Esophagus (tissue), 2 donors: ENCODE measurements around the gene DNAI1. TPM values are rescaled to one million over a fixed set of nuclear protein-coding genes. Genes with fewer than 3 reads are reported as not detected.

ENCODE experiments used
- H3K27ac ChIP-seq, 2 donors: one replicate each; pipeline ENCODE4 v1.5.1; 2013; ENCODE audit warnings: low read depth in 2 of 2, mild to moderate bottlenecking in 2 of 2, inconsistent platforms in 1 of 2, low read length in 1 of 2, moderate library complexity in 1 of 2
- H3K27me3 ChIP-seq, 2 donors: one replicate each; pipeline ENCODE4 v1.6.1; 2013; ENCODE audit warnings: low read length in 2 of 2, control low read depth in 1 of 2, mild to moderate bottlenecking in 1 of 2; ENCODE audit not compliant: insufficient read depth in 2 of 2, control insufficient read depth in 1 of 2
- H3K36me3 ChIP-seq, 2 donors: one replicate each; pipeline ENCODE4 v1.6.1; 2013; ENCODE audit warnings: low read length in 1 of 2; ENCODE audit not compliant: control insufficient read depth in 2 of 2, insufficient read depth in 2 of 2
- H3K4me1 ChIP-seq, 2 donors: one replicate each; pipeline ENCODE4 v1.6.1; 2013; ENCODE audit warnings: low read length in 1 of 2; ENCODE audit not compliant: control insufficient read depth in 2 of 2, insufficient read depth in 2 of 2
- H3K4me3 ChIP-seq, 2 donors: one replicate each; pipeline ENCODE4 v1.5.1; 2013; ENCODE audit warnings: low read length in 2 of 2, mild to moderate bottlenecking in 2 of 2, low read depth in 1 of 2, moderate library complexity in 1 of 2
- H3K9me3 ChIP-seq, 2 donors: one replicate each; pipeline ENCODE4 v1.6.1; 2013; ENCODE audit warnings: mild to moderate bottlenecking in 2 of 2, low read depth in 1 of 2, low read length in 1 of 2, moderate library complexity in 1 of 2; ENCODE audit not compliant: control insufficient read depth in 2 of 2, insufficient read depth in 1 of 2
- WGBS, 2 donors: extraction: QIAGEN DNeasy Blood & Tissue Kit; methylation state at CpG; one replicate each; pipeline ENCODE4 v1.1.7; 2013; 5-methylcytosine and 5-hydroxymethylcytosine counted together
- polyA plus RNA-seq, 2 donors: library from polyadenylated mRNA; stranded (reverse); fragments of 200-250 nt; gene quantifications; one replicate each; pipeline ENCODE4 v1.2.3, GENCODE V29; 2013
- donor health status: healthy with polysubstance abuse.
- donor health status: Bipolar disorder and iron deficiency.

Gene DNAI1
- polyA plus RNA-seq, 2 donors = not detected

DNA sequence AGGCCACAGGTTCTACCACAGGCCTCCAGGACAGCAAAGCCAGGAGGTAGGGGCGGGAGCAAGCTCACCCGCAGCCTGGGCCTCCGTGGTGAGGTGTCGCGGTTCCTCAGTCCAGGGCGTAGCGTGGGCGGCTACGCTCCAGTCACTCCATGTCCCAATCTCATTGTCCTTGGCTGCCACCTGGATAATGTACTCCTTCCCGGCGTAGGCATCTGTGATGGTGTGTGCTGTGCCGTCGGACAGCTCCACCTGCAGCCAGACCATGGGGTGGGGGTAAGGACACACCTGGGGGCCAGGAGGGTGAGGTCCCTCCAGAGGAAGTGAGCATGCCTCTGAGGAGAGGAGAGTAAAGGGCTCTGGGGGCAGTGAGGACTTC lies 94.0 kb downstream of the DNAI1 start:
- H3K4me3 ChIP-seq = no peak overlapping the region
- 82 to 89% methylated on average over 13 of the region's 13 CpGs for WGBS, 2 donors
- H3K9me3 ChIP-seq = no peaks in the 10 kb centered on the region
- no peaks in the 10 kb centered on the region for H3K4me1 ChIP-seq
- no peaks in the 10 kb centered on the region for H3K27me3 ChIP-seq
- H3K36me3 ChIP-seq = no peaks in the 10 kb centered on the region
- no peak overlapping the region for H3K27ac ChIP-seq

DNA sequence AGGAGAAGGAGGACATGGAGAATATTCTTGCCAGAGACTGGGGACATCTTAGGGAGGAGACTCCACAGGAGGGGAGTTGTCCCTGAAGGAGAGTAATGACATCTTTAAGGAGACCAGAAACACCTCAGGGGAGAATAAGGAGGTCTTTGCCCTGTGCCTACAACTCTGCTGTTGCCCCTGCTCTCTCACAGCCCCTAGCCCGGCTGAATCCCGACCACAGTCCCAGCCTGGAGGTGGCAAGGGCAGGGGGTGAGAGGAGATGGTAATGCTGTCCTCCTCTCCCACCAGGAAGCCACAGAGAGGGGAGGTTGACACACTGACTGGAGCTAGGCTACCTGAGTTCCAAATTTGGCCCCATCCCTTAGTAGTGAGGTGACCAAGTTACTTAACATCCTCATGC lies 94.4 kb downstream of the DNAI1 start:
- H3K27ac ChIP-seq = no peak overlapping the region
- 93 to 97% methylated on average over 2 of the region's 2 CpGs for WGBS, 2 donors
- no peak overlapping the region for H3K4me3 ChIP-seq

DNA sequence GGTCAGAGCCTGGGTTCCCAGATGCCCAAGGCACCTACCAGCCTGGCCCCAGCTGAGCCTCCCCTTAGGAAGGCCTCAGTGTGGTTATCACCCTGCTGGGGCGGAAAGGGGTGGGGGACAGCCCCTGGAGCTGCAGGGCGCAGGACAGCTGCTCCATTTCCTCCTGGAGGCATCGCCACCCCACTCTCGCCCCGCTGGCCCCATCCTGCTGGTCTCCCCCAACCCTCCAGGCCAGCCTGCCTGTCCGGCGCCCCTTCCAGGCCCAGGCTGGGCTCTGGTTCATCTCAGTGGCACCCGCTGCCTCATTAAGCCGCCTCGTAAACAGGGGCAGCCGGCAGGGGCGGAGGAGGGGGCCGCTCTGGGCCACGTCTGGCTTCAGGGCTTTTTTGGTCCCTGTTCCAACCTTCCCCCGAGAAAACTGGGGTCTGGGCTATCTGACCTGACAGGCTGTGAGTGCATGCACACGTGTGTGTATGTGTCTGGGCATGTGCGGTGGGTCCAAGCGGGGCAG lies 95.0 kb downstream of the DNAI1 start:
- Histone ChIP-seq H3K27ac (no peak overlapping the region), H3K36me3 (no peaks in the 10 kb centered on the region), H3K9me3 (no peaks in the 10 kb centered on the region), H3K4me1 (no peaks in the 10 kb centered on the region), H3K4me3 (no peak overlapping the region), H3K27me3 (no peaks in the 10 kb centered on the region)
- 84 to 87% methylated on average over 18 of the region's 18 CpGs for WGBS, 2 donors

More for the DNA sequence above, 94.4 kb downstream of the DNAI1 start:
- no peaks in the 10 kb centered on the region for H3K27me3 ChIP-seq
- H3K4me1 ChIP-seq = no peaks in the 10 kb centered on the region
- no peaks in the 10 kb centered on the region for H3K36me3 ChIP-seq
- H3K9me3 ChIP-seq = no peaks in the 10 kb centered on the region

DNA sequence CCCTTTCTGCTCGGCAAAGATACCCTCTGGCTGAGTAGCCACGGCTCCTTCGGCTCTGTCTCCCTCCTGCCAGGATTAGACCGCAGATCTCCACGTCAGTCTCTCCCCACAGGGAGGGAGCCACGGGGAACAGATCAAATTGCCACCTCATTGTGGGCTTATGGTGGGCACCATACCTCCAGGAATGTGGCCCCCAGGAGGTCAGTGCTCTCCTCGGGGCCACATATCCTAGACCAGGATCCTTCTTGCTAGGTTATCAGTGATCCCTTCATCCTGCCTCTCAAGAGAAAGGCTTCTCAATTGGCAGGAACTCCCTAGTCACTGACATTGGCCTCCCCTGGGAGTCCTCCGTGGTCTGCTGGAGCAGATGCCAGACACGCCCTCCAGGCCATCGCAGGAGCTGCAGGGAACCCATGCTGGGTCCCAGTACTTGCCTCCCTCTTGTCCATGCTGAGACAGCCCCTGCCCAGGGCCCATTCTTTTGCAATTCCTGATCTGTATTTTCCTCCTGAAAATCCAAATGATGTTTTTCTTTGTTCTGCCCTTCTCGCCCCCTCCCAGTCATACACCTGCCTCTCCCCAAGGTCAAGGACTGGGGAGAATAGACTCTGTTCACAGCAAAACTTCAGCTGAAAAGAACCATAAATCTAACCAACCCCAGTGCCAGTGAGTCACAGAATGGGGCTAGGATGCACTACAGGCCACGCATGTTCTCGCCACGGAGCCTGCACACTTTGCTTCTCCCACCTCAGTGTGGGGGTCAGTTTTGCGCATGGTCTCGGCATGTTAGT lies 95.8 kb downstream of the DNAI1 start:
- no peaks in the 10 kb centered on the region for H3K9me3 ChIP-seq
- 68 to 72% methylated on average over 16 of the region's 16 CpGs for WGBS, 2 donors
- H3K4me1 ChIP-seq = no peaks in the 10 kb centered on the region
- H3K27ac ChIP-seq = no peak overlapping the region
- no peaks in the 10 kb centered on the region for H3K36me3 ChIP-seq
- no peak overlapping the region for H3K4me3 ChIP-seq
- no peaks in the 10 kb centered on the region for H3K27me3 ChIP-seq

DNA sequence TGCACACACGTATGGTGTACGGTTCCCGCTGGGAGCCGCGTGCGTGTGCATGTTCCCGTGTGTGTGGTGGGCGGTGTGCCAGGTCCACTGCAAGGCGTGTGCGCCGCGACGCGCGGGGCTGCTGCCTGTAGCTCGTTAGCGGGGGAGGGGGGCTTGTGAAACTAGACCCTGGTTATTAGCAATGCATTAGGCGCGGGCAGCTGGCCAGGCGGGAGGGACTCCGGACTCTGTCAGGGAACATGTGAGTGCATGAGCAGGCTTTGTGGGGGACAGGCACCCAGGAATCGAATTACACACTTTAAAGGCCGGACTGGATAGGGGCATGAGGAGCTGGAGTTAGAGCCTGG lies 96.4 kb downstream of the DNAI1 start:
- Histone ChIP-seq H3K9me3 (no peaks in the 10 kb centered on the region), H3K4me3 (no peak overlapping the region), H3K4me1 (no peaks in the 10 kb centered on the region), H3K36me3 (no peaks in the 10 kb centered on the region), H3K27ac (no peak overlapping the region), H3K27me3 (no peaks in the 10 kb centered on the region)
- 39 to 44% methylated on average over 23 of the region's 23 CpGs for WGBS, 2 donors

DNA sequence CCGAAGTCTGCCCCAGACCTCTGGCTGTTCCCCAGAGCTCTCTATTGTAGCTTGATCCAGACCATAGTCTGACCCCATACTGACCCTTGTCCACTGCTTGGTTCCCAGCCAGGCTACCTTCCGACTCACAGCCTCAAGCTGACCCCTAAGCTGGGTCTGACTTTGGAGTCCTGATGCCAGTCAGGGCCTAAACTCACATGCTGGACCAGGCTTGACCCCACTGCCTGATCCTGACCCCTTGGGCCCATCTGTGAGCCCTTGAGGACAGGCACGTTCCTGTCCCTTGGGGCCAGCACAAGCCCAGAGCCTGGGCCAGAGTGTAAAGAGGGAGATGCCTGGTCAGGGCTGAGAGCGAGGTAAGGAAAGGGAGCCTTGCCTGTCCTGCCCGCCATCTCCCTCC lies 96.9 kb downstream of the DNAI1 start:
- WGBS, 2 donors = 81 to 87% methylated on average over 4 to 5 of the region's 5 CpGs
- Histone ChIP-seq H3K27me3 (no peaks in the 10 kb centered on the region), H3K4me3 (no peak overlapping the region), H3K36me3 (no peaks in the 10 kb centered on the region), H3K27ac (no peak overlapping the region), H3K4me1 (peaks cover 0 to 3% of the 10 kb centered on the region in 2 donors), H3K9me3 (no peaks in the 10 kb centered on the region)

DNA sequence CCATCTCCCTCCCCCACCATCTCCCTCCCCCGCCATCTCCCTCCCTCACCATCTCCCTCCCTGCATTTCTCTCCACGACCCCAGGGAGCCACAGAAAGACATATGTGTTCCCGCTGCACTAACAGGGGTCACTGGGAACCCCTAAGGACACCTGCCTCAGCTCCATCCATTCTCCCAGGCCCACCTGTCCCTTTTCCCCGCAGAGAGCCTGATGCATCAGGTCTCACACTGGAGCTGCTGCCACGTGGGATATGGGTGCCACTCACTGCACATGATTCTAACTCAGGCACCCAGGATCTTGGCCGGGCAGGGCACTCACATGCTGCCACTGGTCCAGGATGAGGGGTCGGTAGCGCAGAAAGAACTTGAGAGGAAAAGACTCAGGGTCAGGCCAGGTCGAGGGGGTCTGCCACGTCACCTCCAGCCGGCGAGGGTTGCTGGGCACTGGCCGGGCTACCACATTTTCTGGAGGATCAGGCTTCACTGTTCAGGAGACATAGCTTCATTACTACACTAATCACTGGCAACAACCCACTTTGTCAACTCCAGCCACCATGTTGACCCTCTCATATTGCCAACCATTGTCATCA lies 97.4 kb downstream of the DNAI1 start:
- H3K4me1 ChIP-seq = peaks cover 0 to 3% of the 10 kb centered on the region in 2 donors
- H3K27me3 ChIP-seq = no peaks in the 10 kb centered on the region
- H3K27ac ChIP-seq = no peak overlapping the region
- no peaks in the 10 kb centered on the region for H3K9me3 ChIP-seq
- no peak overlapping the region for H3K4me3 ChIP-seq
- 84 to 88% methylated on average over 12 to 13 of the region's 13 CpGs for WGBS, 2 donors
- H3K36me3 ChIP-seq = no peaks in the 10 kb centered on the region

DNA sequence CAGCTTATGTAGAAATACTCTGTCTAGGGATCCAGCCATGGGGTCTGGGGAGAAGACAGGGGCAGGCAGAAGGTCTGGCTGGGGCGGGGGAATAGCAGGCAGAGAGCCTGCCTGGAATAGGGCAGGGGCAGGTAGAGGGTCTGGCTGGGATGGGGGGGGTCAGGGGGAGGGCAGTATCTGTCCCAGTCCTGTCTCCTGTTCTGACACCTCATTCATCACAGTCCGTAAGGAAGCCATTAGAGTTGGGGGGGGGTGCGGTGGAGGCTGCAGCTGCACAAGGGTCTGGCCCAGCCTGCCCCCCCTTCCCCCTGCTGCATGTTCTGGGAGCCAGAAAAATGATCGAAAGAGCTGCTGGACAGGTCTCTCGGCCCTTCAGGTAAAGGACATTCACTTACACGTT lies 98.3 kb downstream of the DNAI1 start:
- no peak overlapping the region for H3K4me3 ChIP-seq
- WGBS, 2 donors = 74 to 80% methylated on average over 6 of the region's 6 CpGs
- peaks cover 0 to 3% of the 10 kb centered on the region in 2 donors for H3K4me1 ChIP-seq
- no peaks in the 10 kb centered on the region for H3K27me3 ChIP-seq
- H3K36me3 ChIP-seq = no peaks in the 10 kb centered on the region
- H3K9me3 ChIP-seq = peaks cover 0 to 1% of the 10 kb centered on the region in 2 donors
- no peak overlapping the region for H3K27ac ChIP-seq

DNA sequence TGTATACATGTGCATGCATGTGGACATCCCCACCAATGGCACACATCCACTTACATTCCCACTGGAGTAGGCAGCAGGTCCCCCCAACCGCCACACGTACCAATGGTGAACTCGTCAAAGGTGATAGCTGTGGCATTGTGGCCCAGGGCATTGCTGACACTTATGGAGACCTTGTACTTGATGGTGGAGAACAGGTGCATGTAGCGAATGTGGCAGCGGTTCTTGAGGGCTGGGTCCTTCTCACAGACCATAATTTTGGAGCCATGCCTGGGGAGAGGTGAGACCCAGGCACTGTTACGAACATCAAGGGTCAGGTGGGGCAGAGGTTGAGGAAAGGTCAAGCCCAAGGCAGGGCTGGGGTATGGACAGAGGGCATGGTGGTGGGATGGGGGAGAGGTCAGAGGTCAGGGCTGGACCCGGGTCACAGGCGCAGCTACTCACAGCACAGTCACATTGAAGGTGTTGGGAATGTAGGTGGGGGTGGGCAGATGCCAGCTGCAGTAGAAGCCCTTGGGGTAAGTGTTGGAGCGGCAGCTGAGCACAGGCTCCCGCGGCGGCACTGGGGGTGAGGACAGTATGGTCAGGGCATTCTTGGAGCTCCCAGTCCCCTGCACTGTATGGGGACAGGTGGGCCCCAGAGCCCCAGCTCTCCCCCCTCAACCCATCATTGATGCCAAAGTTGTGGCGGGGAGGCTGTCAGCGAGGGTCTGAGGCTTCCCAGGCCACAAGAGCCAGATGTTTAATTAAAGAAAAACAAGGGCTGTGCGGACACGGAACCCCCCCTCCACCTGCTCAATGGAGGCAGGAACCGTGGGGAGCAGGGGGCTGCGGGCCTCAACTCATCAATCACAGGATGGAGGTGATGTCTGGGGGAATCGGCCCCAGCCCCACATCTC lies 99.1 kb downstream of the DNAI1 start:
- H3K4me1 ChIP-seq = peaks cover 0 to 3% of the 10 kb centered on the region in 2 donors
- H3K9me3 ChIP-seq = peaks cover 0 to 3% of the 10 kb centered on the region in 2 donors
- no peak overlapping the region for H3K4me3 ChIP-seq
- WGBS, 2 donors = 72 to 75% methylated on average over 19 of the region's 19 CpGs
- no peaks in the 10 kb centered on the region for H3K36me3 ChIP-seq
- H3K27me3 ChIP-seq = no peaks in the 10 kb centered on the region
- no peak overlapping the region for H3K27ac ChIP-seq
